DOHH2 (cell line): ENCODE measurements around the gene HBB.

Experiments used
- CTCF ChIP-seq: fragments of 200-600 bp; sonication (generic); IDR thresholded peaks from one replicate; pipeline ENCODE4 v1.5.1; 2014; ENCODE audit warnings: antibody characterized with exemption, mild to moderate bottlenecking, low read depth, low read length; ENCODE audit not compliant: poor library complexity, severe bottlenecking
- EZH2phosphoT487 ChIP-seq: fragments of 200-600 bp; sonication (generic); IDR thresholded peaks from 2 replicates; pipeline ENCODE4 v1.6.1; 2017; ENCODE audit warnings: borderline replicate concordance, mild to moderate bottlenecking, antibody characterized with exemption, low read length, moderate library complexity, mixed read lengths

GRCh38 chr11:5239046-5239445 lies 12.2 kb upstream of the HBB start:
- no peak for TF ChIP-seq EZH2phosphoT487
- no peak for TF ChIP-seq CTCF
